ENCODE measurements around the gene THOC6. TPM values are rescaled to one million over a fixed set of nuclear protein-coding genes. Genes with fewer than 3 reads are reported as not detected.

THOC6 gene
- total and polyA plus RNA-seq, 2 donors (not counting 3 experiments of a cell fraction or from before 2014, with no cell fraction given): 23.9 to 39.3 TPM

GRCh38 chr16:2985893-2986355 is 37.9 kb upstream of the THOC6 start:
- no peak for TF ChIP-seq MAX (IDR thresholded peaks at IDR 0.05; ENCODE audit: insufficient read depth, insufficient read length)
- no TSS peak for BruUV-seq (replicated peaks)
- no peak overlapping the region for H2AFZ ChIP-seq (ENCODE audit: low read depth, low read length)
- DNase-seq (ENCODE audit: low read depth, low spot score): no peak
- no peak overlapping the region for H3K27ac ChIP-seq (ENCODE audit: insufficient read depth, low read depth, low read length)
- ChIA-PET POLR2A (no interaction called here), CTCF (interaction anchor here (1.4 kb wide), 1 partner anchor 42 kb away, joined by 3 read pairs; no protein-coding TSS in a partner anchor)
- dilution Hi-C loops (cut with MboI; ENCODE audit: extremely low pct_ligation_motif_present, low sequenced_read_pairs): no loop called here
- no peak overlapping the region for H3K9ac ChIP-seq (replicated peaks; ENCODE audit: extremely low read depth, insufficient read depth, low read length)
- no peaks in the 10 kb centered on the region for H4K20me1 ChIP-seq (replicated peaks; ENCODE audit: control insufficient read depth, extremely low read depth, insufficient read depth, low read length)
- peaks cover 2% of the 10 kb centered on the region for H3K4me1 ChIP-seq (ENCODE audit: control insufficient read depth, extremely low read depth, insufficient read depth, low read length)
- no peak overlapping the region for H3K4me2 ChIP-seq (ENCODE audit: insufficient read depth, low read length)
- no peaks in the 10 kb centered on the region for H3K9me1 ChIP-seq (replicated peaks; ENCODE audit: control insufficient read depth, extremely low read depth, insufficient read depth, low read length)
- intact Hi-C loops (cut with micrococcal nuclease): no loop called here
- H3K4me3 ChIP-seq (replicated peaks in 1 of 3; ENCODE audit: insufficient read depth in 1 of 3, low read depth in 1 of 3, low read length in 3 of 3): no peak overlapping the region
- H3K79me2 ChIP-seq (ENCODE audit: control insufficient read depth, insufficient read depth, low read length): no peaks in the 10 kb centered on the region
- no peak for FAIRE-seq
- no peaks in the 10 kb centered on the region for H3K36me3 ChIP-seq (ENCODE audit: control insufficient read depth in 2 of 2, extremely low read depth in 1 of 2, insufficient read depth in 2 of 2, low read length in 2 of 2)
- peaks cover 0 to 5% of the 10 kb centered on the region in 2 experiments for H3K27me3 ChIP-seq (ENCODE audit: control insufficient read depth in 2 of 2, insufficient read depth in 2 of 2, low read length in 2 of 2)
- no peaks in the 10 kb centered on the region for H3K9me3 ChIP-seq (replicated peaks; ENCODE audit: control insufficient read depth, insufficient read depth, low read length)

- no TSS peak for BruUV-seq (replicated peaks)
- no peak for DNase-seq (ENCODE audit: low read depth, low spot score)
- intact Hi-C loops (cut with micrococcal nuclease): no loop called here
- no peak for FAIRE-seq
- Histone ChIP-seq H4K20me1 (replicated peaks; ENCODE audit: control insufficient read depth, extremely low read depth, insufficient read depth, low read length) (no peaks in the 10 kb centered on the region), H3K27ac (ENCODE audit: insufficient read depth, low read depth, low read length) (no peak overlapping the region), H3K4me1 (ENCODE audit: control insufficient read depth, extremely low read depth, insufficient read depth, low read length) (no peaks in the 10 kb centered on the region), H3K36me3 (ENCODE audit: control insufficient read depth in 2 of 2, extremely low read depth in 1 of 2, insufficient read depth in 2 of 2, low read length in 2 of 2) (no peaks in the 10 kb centered on the region), H3K9me3 (replicated peaks; ENCODE audit: control insufficient read depth, insufficient read depth, low read length) (no peaks in the 10 kb centered on the region), H3K4me3 (replicated peaks in 1 of 3; ENCODE audit: insufficient read depth in 1 of 3, low read depth in 1 of 3, low read length in 3 of 3) (no peak overlapping the region), H3K9ac (replicated peaks; ENCODE audit: extremely low read depth, insufficient read depth, low read length) (no peak overlapping the region), H3K27me3 (ENCODE audit: control insufficient read depth in 2 of 2, insufficient read depth in 2 of 2, low read length in 2 of 2) (peaks cover 0 to 5% of the 10 kb centered on the region in 2 experiments), H3K4me2 (ENCODE audit: insufficient read depth, low read length) (no peak overlapping the region), H2AFZ (ENCODE audit: low read depth, low read length) (no peak overlapping the region), H3K9me1 (replicated peaks; ENCODE audit: control insufficient read depth, extremely low read depth, insufficient read depth, low read length) (no peaks in the 10 kb centered on the region), H3K79me2 (ENCODE audit: control insufficient read depth, insufficient read depth, low read length) (no peaks in the 10 kb centered on the region)
- CTCF ChIA-PET: interaction anchor here (1.4 kb wide), 1 partner anchor 42 kb away, joined by 3 read pairs; no protein-coding TSS in a partner anchor
- no peak for TF ChIP-seq MAX (IDR thresholded peaks at IDR 0.05; ENCODE audit: insufficient read depth, insufficient read length)
- no peak for TF ChIP-seq CTCF (IDR thresholded peaks at IDR 0.05; ENCODE audit: extremely low read depth in 1 of 2, insufficient read depth in 1 of 2, low read depth in 1 of 2, low read length in 2 of 2)
- no peak for TF ChIP-seq MYC (IDR thresholded peaks at IDR 0.05; ENCODE audit: low read depth, low read length)
- TF ChIP-seq POLR2A (IDR thresholded peaks at IDR 0.05; ENCODE audit: low read depth, low read length): no peak
- TF ChIP-seq FOS (IDR thresholded peaks at IDR 0.05; ENCODE audit: borderline replicate concordance, insufficient read depth, low read length): no peak
- no peak for TF ChIP-seq GATA2 (IDR thresholded peaks at IDR 0.05; ENCODE audit: insufficient read depth, insufficient read length, low read depth, low read length)
- TF ChIP-seq POLR2AphosphoS5 (IDR thresholded peaks at IDR 0.05; ENCODE audit: insufficient read depth, low read depth, low read length): no peak
- TF ChIP-seq JUN (IDR thresholded peaks at IDR 0.05; ENCODE audit: borderline replicate concordance, insufficient read depth, insufficient read length, low read depth): no peak
- TF ChIP-seq EZH2 (IDR thresholded peaks at IDR 0.05; ENCODE audit: borderline replicate concordance, low read depth, low read length, severe bottlenecking): no peak
- POLR2A ChIA-PET: no interaction called here
- dilution Hi-C loops (cut with MboI; ENCODE audit: extremely low pct_ligation_motif_present, low sequenced_read_pairs): no loop called here
Measured at GRCh38 chr16:2986623-2987188, 37.1 kb upstream of the THOC6 start.

Measured in endothelial cell of umbilical vein (primary cell).